ENCODE measurements around the gene METTL6. TPM values are rescaled to one million over a fixed set of nuclear protein-coding genes. Genes with fewer than 3 reads are reported as not detected.

Gene METTL6
- total and polyA plus RNA-seq, 4 donors = 8.6 to 35.4 (median 13.2) TPM

DNA sequence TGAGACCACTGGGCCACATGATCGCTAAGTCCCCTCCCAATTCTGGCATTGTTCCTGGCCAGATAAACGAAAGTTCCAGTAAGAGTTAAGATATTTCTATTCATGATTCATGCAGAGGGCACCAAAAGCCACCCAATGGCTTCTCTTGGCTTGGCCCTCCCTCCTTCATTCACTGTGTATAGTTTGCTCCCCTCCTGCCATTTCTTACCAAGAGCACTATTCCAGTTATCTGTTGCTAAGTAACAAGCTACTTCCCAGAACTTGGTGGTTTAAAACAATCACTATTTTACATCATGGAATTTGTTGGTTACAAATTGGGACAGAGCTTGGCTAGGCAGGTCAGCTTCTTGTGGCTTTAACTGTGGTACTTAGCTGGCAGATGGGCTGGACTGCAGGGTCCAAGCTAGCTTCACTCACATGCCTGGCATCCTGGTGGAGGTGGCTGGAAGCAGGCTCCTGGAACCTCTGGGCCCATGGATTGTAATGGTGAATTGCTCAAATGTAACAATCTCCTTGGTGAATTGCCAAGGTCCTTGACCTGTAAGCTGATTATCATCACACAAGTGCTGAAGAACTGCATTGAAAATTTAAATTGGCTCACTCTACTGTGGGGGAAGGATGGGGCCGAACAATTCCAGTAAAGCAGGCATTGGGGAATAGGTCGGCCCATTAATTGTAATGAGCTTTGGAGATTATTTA lies 16.6 kb upstream of the METTL6 start:
- TF ChIP-seq, protein P1, sequence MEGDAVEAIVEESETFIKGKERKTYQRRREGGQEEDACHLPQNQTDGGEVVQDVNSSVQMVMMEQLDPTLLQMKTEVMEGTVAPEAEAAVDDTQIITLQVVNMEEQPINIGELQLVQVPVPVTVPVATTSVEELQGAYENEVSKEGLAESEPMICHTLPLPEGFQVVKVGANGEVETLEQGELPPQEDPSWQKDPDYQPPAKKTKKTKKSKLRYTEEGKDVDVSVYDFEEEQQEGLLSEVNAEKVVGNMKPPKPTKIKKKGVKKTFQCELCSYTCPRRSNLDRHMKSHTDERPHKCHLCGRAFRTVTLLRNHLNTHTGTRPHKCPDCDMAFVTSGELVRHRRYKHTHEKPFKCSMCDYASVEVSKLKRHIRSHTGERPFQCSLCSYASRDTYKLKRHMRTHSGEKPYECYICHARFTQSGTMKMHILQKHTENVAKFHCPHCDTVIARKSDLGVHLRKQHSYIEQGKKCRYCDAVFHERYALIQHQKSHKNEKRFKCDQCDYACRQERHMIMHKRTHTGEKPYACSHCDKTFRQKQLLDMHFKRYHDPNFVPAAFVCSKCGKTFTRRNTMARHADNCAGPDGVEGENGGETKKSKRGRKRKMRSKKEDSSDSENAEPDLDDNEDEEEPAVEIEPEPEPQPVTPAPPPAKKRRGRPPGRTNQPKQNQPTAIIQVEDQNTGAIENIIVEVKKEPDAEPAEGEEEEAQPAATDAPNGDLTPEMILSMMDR (IDR thresholded peaks at IDR 0.05; ENCODE audit: control extremely low read depth, extremely low read depth) = no peak
- Histone ChIP-seq H3K27me3 (ENCODE audit: control insufficient read depth in 3 of 3, insufficient read depth in 3 of 3, low read length in 2 of 3) (no peaks in the 10 kb centered on the region), H3K9ac (ENCODE audit: insufficient read depth in 1 of 2, low read length in 2 of 2) (no peak overlapping the region), H3K27ac (ENCODE audit: low read depth in 1 of 2, low read length in 1 of 2) (no peak overlapping the region), H3K4me1 (ENCODE audit: control insufficient read depth in 5 of 5, insufficient read depth in 5 of 5, low read length in 5 of 5) (peaks cover 0 to 6% (median 0%) of the 10 kb centered on the region in 5 donors), H3K36me3 (ENCODE audit: control insufficient read depth in 4 of 4, insufficient read depth in 4 of 4, low read length in 4 of 4) (peaks cover 17 to 21% (median 19%) of the 10 kb centered on the region in 4 donors), H3K4me3 (no peak overlapping the region), H3K9me3 (ENCODE audit: control insufficient read depth in 4 of 4, insufficient read depth in 3 of 4, low read length in 3 of 4) (no peaks in the 10 kb centered on the region)
- DNase-seq (peak in 1 of 3 donors; percentile 4), ATAC-seq (ENCODE audit: insufficient read depth, low FRiP score) (no peak)
- 89 to 90% methylated on average over 4 of the region's 4 CpGs for WGBS, 2 donors

DNA sequence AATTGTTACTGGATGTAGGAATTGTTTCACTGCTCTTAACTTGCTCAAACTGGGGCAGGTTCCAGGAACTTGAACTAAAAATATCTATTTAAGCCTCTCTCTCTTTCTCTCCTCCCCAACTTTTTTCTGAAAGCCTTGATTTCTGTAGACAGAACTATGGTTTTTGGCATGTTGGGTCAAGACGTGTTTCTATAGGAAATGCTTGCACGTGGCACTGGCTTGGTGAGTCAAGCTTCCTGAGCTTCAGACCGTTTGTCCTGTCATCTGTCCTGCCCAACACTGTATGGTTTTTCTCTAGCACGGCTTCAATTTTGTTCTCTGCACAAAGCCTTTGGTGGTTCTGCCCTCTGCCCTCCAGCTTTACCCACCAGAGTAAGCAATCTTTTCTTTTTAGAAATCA lies 13.5 kb upstream of the METTL6 start:
- peaks cover 29 to 37% (median 33%) of the 10 kb centered on the region in 4 donors for H3K36me3 ChIP-seq (ENCODE audit: control insufficient read depth in 4 of 4, insufficient read depth in 4 of 4, low read length in 4 of 4)
- H3K4me3 ChIP-seq = no peak overlapping the region
- H3K27me3 ChIP-seq (ENCODE audit: control insufficient read depth in 3 of 3, insufficient read depth in 3 of 3, low read length in 2 of 3) = no peaks in the 10 kb centered on the region
- no peaks in the 10 kb centered on the region for H3K9me3 ChIP-seq (ENCODE audit: control insufficient read depth in 4 of 4, insufficient read depth in 3 of 4, low read length in 3 of 4)
- no peak overlapping the region for H3K9ac ChIP-seq (ENCODE audit: insufficient read depth in 1 of 2, low read length in 2 of 2)
- H3K4me1 ChIP-seq (ENCODE audit: control insufficient read depth in 5 of 5, insufficient read depth in 5 of 5, low read length in 5 of 5) = peaks cover 0 to 6% (median 0%) of the 10 kb centered on the region in 5 donors
- no peak overlapping the region for H3K27ac ChIP-seq (ENCODE audit: low read depth in 1 of 2, low read length in 1 of 2)
- DNase-seq (no peak), ATAC-seq (ENCODE audit: insufficient read depth, low FRiP score) (no peak)
- TF ChIP-seq, protein P1 (IDR thresholded peaks at IDR 0.05; ENCODE audit: control extremely low read depth, extremely low read depth) = no peak
- 22 to 57% methylated on average over 4 of the region's 4 CpGs for WGBS, 2 donors

DNA sequence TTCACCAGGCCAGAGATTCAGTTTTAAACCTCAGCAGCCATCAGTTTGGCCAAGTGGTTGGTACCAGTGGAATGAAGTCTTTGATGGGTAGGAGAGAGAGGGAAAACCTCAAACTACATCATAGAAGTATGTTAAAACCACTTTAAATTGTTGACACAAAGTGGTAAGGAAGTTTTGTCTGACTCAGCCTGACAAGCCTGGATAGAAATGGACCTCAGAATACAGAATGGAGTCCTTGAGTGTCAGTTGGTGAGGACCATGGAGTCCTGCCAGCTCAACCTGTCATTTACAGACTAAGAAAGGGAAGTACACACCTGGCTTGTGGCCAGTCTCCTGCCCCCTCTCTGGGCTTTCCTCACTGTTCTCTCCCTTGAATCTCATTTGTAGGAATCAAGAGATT lies 12.1 kb upstream of the METTL6 start:
- Histone ChIP-seq H3K27me3 (ENCODE audit: control insufficient read depth in 3 of 3, insufficient read depth in 3 of 3, low read length in 2 of 3) (no peaks in the 10 kb centered on the region), H3K9me3 (ENCODE audit: control insufficient read depth in 4 of 4, insufficient read depth in 3 of 4, low read length in 3 of 4) (no peaks in the 10 kb centered on the region), H3K36me3 (ENCODE audit: control insufficient read depth in 4 of 4, insufficient read depth in 4 of 4, low read length in 4 of 4) (peaks cover 35 to 50% (median 43%) of the 10 kb centered on the region in 4 donors), H3K9ac (ENCODE audit: insufficient read depth in 1 of 2, low read length in 2 of 2) (no peak overlapping the region), H3K4me1 (ENCODE audit: control insufficient read depth in 5 of 5, insufficient read depth in 5 of 5, low read length in 5 of 5) (peaks cover 0 to 6% (median 0%) of the 10 kb centered on the region in 5 donors), H3K27ac (ENCODE audit: low read depth in 1 of 2, low read length in 1 of 2) (no peak overlapping the region), H3K4me3 (no peak overlapping the region)
- TF ChIP-seq, protein P1 (IDR thresholded peaks at IDR 0.05; ENCODE audit: control extremely low read depth, extremely low read depth) = no peak
- ATAC-seq (ENCODE audit: insufficient read depth, low FRiP score) (peak; percentile 14), DNase-seq (no peak)
